NCI-H226 (cell line): ENCODE measurements around the gene SSMEM1.

Experiments used
- DNase-seq: peaks from one replicate; pipeline ENCODE4 v3.0.0-alpha.2; 2015

SSMEM1 gene

DNA sequence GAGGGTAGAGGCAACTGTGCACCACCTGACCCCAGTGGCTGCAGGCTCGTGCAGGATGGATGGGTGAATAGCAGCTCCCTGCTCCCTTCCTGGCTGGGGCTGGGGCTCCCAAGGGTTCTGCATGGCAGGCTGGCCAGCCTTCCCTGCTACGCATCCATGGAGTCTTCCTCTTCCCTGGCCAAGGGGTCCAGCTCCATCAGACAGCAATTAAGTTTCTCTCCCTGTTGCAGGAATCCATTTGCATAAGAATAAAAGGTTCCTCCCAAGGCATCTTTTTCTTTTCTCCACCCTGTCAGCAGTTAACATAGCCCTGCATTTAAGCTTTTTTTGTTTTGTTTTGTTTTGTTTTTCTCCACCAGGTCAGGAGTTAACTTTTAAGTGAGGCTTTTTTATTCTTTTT, 49.0 kb downstream of the SSMEM1 start:
- DNase-seq, result no peak

- no peak for DNase-seq
These were observed 50.9 kb downstream of the SSMEM1 start for GRCh38 chr7:130258494-130259078.

- DNase-seq, result no peak
These were observed 54.8 kb downstream of the SSMEM1 start for GRCh38 chr7:130262448-130262847.

- DNase-seq, result no peak
These were observed 55.5 kb downstream of the SSMEM1 start for GRCh38 chr7:130263130-130263529.
